K562 (cell line): ENCODE results near the gene HLA-DQB1. TPM values are rescaled to one million over a fixed set of nuclear protein-coding genes. Genes with fewer than 3 reads are reported as not detected.

Source experiments
- AFF4 ChIP-seq: sonication (generic); formaldehyde crosslinking; IDR thresholded peaks from 2 replicates; pipeline ENCODE4 v1.8.0; 2023; ENCODE audit warnings: mild to moderate bottlenecking, missing genetic modification reagents
- CBFA2T3 ChIP-seq: fragments of 450-650 bp; IDR thresholded peaks from 2 replicates; pipeline ENCODE4 v1.6.1; 2017
- MEF2D ChIP-seq: conservative IDR thresholded peaks from 2 replicates; pipeline ENCODE4 v1.6.1; 2016; ENCODE audit warnings: low read depth, missing genetic modification characterization, missing compliant biosample characterization
- NR1H2 ChIP-seq: sonication (generic); formaldehyde crosslinking; IDR thresholded peaks from 2 replicates; pipeline ENCODE4 v1.4.0; 2020; ENCODE audit warnings: mild to moderate bottlenecking, missing genetic modification reagents
- SIN3A ChIP-seq, 2 experiments: fragments of 150-350 bp in 1 of 2; IDR thresholded peaks; 2 replicates each; pipeline ENCODE4 v1.6.1; 2011 to 2016; ENCODE audit warnings: borderline replicate concordance in 2 of 2, low read depth in 2 of 2, low read length in 2 of 2, mild to moderate bottlenecking in 2 of 2, moderate library complexity in 2 of 2; ENCODE audit not compliant: control insufficient read depth in 1 of 2
- XRCC3 ChIP-seq: fragments of 450-650 bp; IDR thresholded peaks from 2 replicates; pipeline ENCODE4 v1.6.1; 2017; ENCODE audit warnings: mild to moderate bottlenecking, moderate library complexity
- ZHX1 ChIP-seq: fragments of 150-350 bp; conservative IDR thresholded peaks from 2 replicates; pipeline ENCODE4 v1.6.1; 2014; ENCODE audit warnings: low read length
- ZNF507 ChIP-seq: conservative IDR thresholded peaks from 2 replicates; pipeline ENCODE4 v1.6.1; 2017; ENCODE audit warnings: missing genetic modification characterization, missing compliant biosample characterization
- polyA plus RNA-seq, 8 experiments: library from polyadenylated mRNA; depleted of rRNA in 4 of 8; stranded (reverse) in 5 of 8; unstranded in 3 of 8; fragments of >200 nt; fragmentation: Nextera tagmentation in 2 of 8; fragmentation: Illumina TruSeq in 1 of 8; extraction: Ambion mirVana in 2 of 8; extraction: Trizol in 1 of 8; gene quantifications; 2 replicates each; pipeline versions ENCODE4 v1.2.1 to v1.2.3, GENCODE V29; 2011 to 2014; ENCODE audit warnings: inconsistent platforms in 1 of 8, missing spikeins in 1 of 8
- total RNA-seq, 7 experiments: library from RNA; depleted of rRNA in 6 of 7; stranded (reverse); fragments of >200 nt in 6 of 7; fragmentation: Illumina TruSeq in 2 of 7; extraction: Trizol in 2 of 7; gene quantifications; 2 replicates each; pipeline versions ENCODE4 v1.2.1 to v1.2.3, GENCODE V29; 2011 to 2021; ENCODE audit warnings: low replicate concordance in 1 of 7

Gene HLA-DQB1
- total and polyA plus RNA-seq, 9 of the 15 experiments (the other 6 are each of a cell fraction or from before 2014, with no cell fraction given) = 0.29 TPM; not detected in 8

GRCh38 chr6:32680055-32680454 lies 13.6 kb upstream of the HLA-DQB1 start (continued):
- no peak for TF ChIP-seq ZHX1
- no peak for TF ChIP-seq MEF2D (tag)
- TF ChIP-seq ZNF507 (tag) = no peak
- TF ChIP-seq NR1H2 (CRISPR knock-in tag) = no peak
- TF ChIP-seq SIN3A (IDR thresholded peaks at IDR 0.05; ENCODE audit: borderline replicate concordance in 2 of 2, control insufficient read depth in 1 of 2, low read depth in 2 of 2, low read length in 2 of 2) = no peak
- no peak for TF ChIP-seq XRCC3
- no peak for TF ChIP-seq CBFA2T3
- TF ChIP-seq AFF4 (CRISPR knock-in tag) = no peak
